Suprapubic skin (tissue), 4 donors: ENCODE results near the gene SPPL3. TPM values are rescaled to one million over a fixed set of nuclear protein-coding genes. Genes with fewer than 3 reads are reported as not detected.

Experiments used
- DNase-seq, 2 donors: peaks; one replicate each; pipeline ENCODE4 v3.0.0-alpha.2; 2019; ENCODE audit warnings: low spot score in 2 of 2
- H3K27ac ChIP-seq: fragments of 200-600 bp; sonication (generic); one replicate; pipeline ENCODE4 v1.5.1; 2019
- H3K27me3 ChIP-seq: fragments of 200-600 bp; sonication (generic); one replicate; pipeline ENCODE4 v1.5.1; 2019
- H3K36me3 ChIP-seq: fragments of 200-600 bp; sonication (generic); one replicate; pipeline ENCODE4 v1.5.1; 2019
- H3K4me1 ChIP-seq: fragments of 200-600 bp; sonication (generic); one replicate; pipeline ENCODE4 v1.5.1; 2019
- H3K4me3 ChIP-seq: fragments of 200-600 bp; sonication (generic); one replicate; pipeline ENCODE4 v1.5.1; 2019; ENCODE audit warnings: mild to moderate bottlenecking
- H3K9me3 ChIP-seq: fragments of 200-600 bp; sonication (generic); one replicate; pipeline ENCODE4 v1.5.1; 2019
- EP300 ChIP-seq: sonication (generic); formaldehyde crosslinking; IDR thresholded peaks from one replicate; pipeline ENCODE4 v1.6.1; 2017; ENCODE audit warnings: antibody characterized with exemption
- POLR2A ChIP-seq, 2 donors: fragments of 450-650 bp; IDR thresholded peaks; one replicate each; pipeline ENCODE4 v1.6.1; 2017; ENCODE audit warnings: antibody characterized with exemption in 2 of 2, mild to moderate bottlenecking in 2 of 2, moderate library complexity in 2 of 2
- POLR2AphosphoS5 ChIP-seq, 3 donors: sonication (generic); formaldehyde crosslinking; IDR thresholded peaks; one replicate each; pipeline ENCODE4 v1.6.1; 2017; ENCODE audit warnings: antibody characterized with exemption in 3 of 3
- WGBS: methylation state at CpG from one replicate; pipeline ENCODE4 v1.1.5; 2018; 5-methylcytosine and 5-hydroxymethylcytosine counted together
- total RNA-seq, 4 donors: library from RNA; depleted of rRNA; stranded (reverse); fragments of >200 nt; gene quantifications; one replicate each; pipeline ENCODE4 v1.1.0, GENCODE V29; 2016
- TF ChIP-seq, protein P1 (sequence below), 2 donors: fragments of 200-600 bp in 1 of 2; fragments of 450-650 bp in 1 of 2; sonication (generic) in 1 of 2; IDR thresholded peaks; one replicate each; pipeline ENCODE4 v1.5.1; 2016 to 2019; ENCODE audit warnings: antibody characterized with exemption in 2 of 2, mild to moderate bottlenecking in 1 of 2, moderate library complexity in 1 of 2

SPPL3 gene
- total RNA-seq, 4 donors from 2014 or later, result 64.7 to 91.8 (median 70.6) TPM

DNA sequence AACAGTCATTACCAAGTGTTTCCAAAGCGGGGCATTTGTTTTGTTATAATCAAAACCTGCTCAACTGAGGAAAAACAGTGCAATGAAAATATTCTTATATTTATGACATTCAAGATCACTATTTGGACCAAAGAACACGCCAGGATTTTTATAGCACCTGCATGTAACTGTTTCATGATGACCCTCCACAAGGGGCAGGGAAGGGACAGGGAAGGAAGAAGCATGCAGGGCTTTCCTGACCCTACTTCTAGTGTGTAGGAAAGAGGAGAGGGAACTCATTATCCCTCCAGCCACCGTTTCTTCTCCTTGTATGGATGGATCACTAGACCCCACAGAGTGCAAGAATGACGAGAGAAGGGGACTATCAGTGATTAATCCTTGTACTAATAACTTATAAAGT is 49.4 kb downstream of the SPPL3 start:
- H3K36me3 ChIP-seq, result no peaks in the 10 kb centered on the region
- no peak overlapping the region for H3K27ac ChIP-seq
- no peak for DNase-seq
- H3K27me3 ChIP-seq, result no peaks in the 10 kb centered on the region
- H3K4me1 ChIP-seq, result peaks cover 33% of the 10 kb centered on the region
- no peak for TF ChIP-seq POLR2AphosphoS5 (IDR thresholded peaks at IDR 0.05)
- TF ChIP-seq, protein P1, sequence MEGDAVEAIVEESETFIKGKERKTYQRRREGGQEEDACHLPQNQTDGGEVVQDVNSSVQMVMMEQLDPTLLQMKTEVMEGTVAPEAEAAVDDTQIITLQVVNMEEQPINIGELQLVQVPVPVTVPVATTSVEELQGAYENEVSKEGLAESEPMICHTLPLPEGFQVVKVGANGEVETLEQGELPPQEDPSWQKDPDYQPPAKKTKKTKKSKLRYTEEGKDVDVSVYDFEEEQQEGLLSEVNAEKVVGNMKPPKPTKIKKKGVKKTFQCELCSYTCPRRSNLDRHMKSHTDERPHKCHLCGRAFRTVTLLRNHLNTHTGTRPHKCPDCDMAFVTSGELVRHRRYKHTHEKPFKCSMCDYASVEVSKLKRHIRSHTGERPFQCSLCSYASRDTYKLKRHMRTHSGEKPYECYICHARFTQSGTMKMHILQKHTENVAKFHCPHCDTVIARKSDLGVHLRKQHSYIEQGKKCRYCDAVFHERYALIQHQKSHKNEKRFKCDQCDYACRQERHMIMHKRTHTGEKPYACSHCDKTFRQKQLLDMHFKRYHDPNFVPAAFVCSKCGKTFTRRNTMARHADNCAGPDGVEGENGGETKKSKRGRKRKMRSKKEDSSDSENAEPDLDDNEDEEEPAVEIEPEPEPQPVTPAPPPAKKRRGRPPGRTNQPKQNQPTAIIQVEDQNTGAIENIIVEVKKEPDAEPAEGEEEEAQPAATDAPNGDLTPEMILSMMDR (IDR thresholded peaks at IDR 0.05), result no peak
- no peak for TF ChIP-seq EP300
- TF ChIP-seq POLR2A (IDR thresholded peaks at IDR 0.05), result no peak
- no peaks in the 10 kb centered on the region for H3K9me3 ChIP-seq
- no peak overlapping the region for H3K4me3 ChIP-seq
- WGBS, result 84% methylated on average over 4 of the region's 4 CpGs

DNA sequence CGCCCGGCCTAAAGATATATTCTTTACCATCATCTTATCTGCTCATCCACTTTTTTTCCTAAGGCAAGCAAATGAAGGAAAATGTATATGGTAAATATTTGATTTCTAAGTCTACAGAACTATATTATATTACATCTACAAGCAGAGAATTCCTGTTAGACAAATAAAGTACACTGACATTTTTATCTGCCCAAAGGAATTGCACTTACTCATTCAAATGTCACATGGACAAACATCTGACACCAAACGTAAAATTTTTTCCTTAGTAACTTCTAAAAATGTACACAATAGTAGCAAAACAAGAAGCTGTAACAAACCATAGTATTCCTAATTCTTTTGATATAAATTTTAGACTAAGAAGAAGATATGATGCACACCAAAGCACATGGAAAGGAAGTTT is 51.0 kb downstream of the SPPL3 start:
- H3K9me3 ChIP-seq, result no peaks in the 10 kb centered on the region
- no peak overlapping the region for H3K27ac ChIP-seq
- peaks cover 48% of the 10 kb centered on the region for H3K4me1 ChIP-seq
- H3K27me3 ChIP-seq, result no peaks in the 10 kb centered on the region
- 65% methylated on average over 3 of the region's 3 CpGs for WGBS
- H3K4me3 ChIP-seq, result no peak overlapping the region
- H3K36me3 ChIP-seq, result no peaks in the 10 kb centered on the region
- TF ChIP-seq EP300 (no peak), POLR2AphosphoS5 (IDR thresholded peaks at IDR 0.05) (no peak), POLR2A (IDR thresholded peaks at IDR 0.05) (no peak)
- TF ChIP-seq, protein P1 (IDR thresholded peaks at IDR 0.05), result no peak
- DNase-seq, result no peak

DNA sequence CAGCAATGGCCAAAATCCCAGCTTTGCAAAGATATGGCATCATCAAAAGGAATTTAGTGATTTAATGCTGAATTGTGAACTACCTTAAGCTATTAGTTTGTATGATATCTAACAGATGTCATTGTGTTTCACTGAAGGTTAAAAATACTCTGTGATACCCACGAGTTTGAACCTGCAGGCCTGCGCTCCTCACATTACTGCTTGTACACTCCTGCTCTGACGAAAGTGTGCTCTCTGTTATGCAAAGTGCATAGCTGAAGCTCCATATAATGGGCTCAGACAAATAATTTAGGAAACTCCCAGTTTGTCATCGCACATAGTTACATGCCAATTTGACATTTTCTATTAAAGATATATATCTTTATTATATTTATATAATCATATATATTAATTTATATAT is 52.2 kb downstream of the SPPL3 start:
- no peak overlapping the region for H3K4me3 ChIP-seq
- no peak overlapping the region for H3K27ac ChIP-seq
- no peak for TF ChIP-seq POLR2A (IDR thresholded peaks at IDR 0.05)
- TF ChIP-seq, protein P1 (IDR thresholded peaks at IDR 0.05), result no peak
- TF ChIP-seq POLR2AphosphoS5 (IDR thresholded peaks at IDR 0.05), result no peak
- no peak for TF ChIP-seq EP300
- H3K9me3 ChIP-seq, result no peaks in the 10 kb centered on the region
- no peak for DNase-seq
- H3K27me3 ChIP-seq, result no peaks in the 10 kb centered on the region
- 60% methylated on average over 4 of the region's 4 CpGs for WGBS
- H3K36me3 ChIP-seq, result no peaks in the 10 kb centered on the region
- H3K4me1 ChIP-seq, result peaks cover 59% of the 10 kb centered on the region

DNA sequence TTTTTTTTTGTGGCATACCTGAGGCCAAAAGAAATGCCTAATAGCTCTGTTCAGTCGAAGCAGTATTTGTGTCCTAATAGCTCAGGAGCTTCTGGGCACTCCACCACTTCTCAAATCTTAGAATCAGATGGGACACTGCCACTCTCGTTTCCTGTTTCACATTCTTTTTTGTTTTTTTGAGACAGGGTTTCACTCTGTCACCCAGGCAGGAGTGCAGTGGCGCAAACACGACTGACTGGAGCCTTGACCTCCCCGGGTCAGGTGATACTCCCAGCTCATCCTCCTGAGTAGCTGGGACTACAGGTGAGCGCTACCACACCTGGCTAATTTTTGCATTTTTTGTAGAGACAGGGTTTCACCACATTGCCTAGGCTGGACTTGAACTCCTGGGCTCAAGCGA is 52.7 kb downstream of the SPPL3 start:
- Histone ChIP-seq H3K4me3 (no peak overlapping the region), H3K4me1 (peaks cover 59% of the 10 kb centered on the region), H3K9me3 (no peaks in the 10 kb centered on the region), H3K27ac (no peak overlapping the region), H3K36me3 (no peaks in the 10 kb centered on the region), H3K27me3 (no peaks in the 10 kb centered on the region)
- 81% methylated on average over 7 of the region's 7 CpGs for WGBS
- DNase-seq, result no peak
- TF ChIP-seq POLR2AphosphoS5 (IDR thresholded peaks at IDR 0.05) (no peak), POLR2A (IDR thresholded peaks at IDR 0.05) (no peak), EP300 (no peak)
- TF ChIP-seq, protein P1 (IDR thresholded peaks at IDR 0.05), result no peak

DNA sequence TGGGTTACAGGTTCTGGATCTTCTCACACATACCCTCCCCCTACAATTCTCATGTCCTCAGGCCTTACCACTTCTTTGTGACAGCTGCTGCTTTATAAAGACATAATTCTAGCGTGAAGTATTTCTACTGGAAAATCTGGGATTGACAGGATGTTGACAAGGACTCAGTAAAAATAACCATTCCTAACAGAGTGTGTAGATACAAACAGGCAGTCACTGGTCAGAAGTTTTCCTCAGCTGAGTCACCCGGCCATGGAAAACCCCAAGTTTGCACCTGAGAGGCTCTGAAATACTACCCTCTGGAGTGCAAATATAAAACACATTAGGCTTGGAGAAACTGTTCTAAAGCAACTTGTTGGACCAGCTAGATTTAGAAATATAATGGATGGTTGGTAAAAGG is 54.4 kb downstream of the SPPL3 start:
- Histone ChIP-seq H3K4me3 (no peak overlapping the region), H3K27ac (no peak overlapping the region), H3K4me1 (peaks cover 67% of the 10 kb centered on the region), H3K36me3 (no peaks in the 10 kb centered on the region), H3K9me3 (no peaks in the 10 kb centered on the region), H3K27me3 (no peaks in the 10 kb centered on the region)
- TF ChIP-seq, protein P1 (IDR thresholded peaks at IDR 0.05), result no peak
- TF ChIP-seq POLR2AphosphoS5 (IDR thresholded peaks at IDR 0.05) (no peak), POLR2A (IDR thresholded peaks at IDR 0.05) (no peak), EP300 (no peak)
- 38% methylated on average over 2 of the region's 2 CpGs for WGBS
- DNase-seq, result no peak
